Panc1 (cell line): Measurements from ENCODE around the gene EGFR. TPM values are rescaled to one million over a fixed set of nuclear protein-coding genes. Genes with fewer than 3 reads are reported as not detected.

Experiments used
- ATAC-seq: fragments of 200-7000 bp; cut with Tn5 transposase; 2 replicates; pipeline ENCODE4 v1.9.1; 2020; ENCODE audit warnings: mild to moderate bottlenecking, moderate library complexity
- BruUV-seq: library from RNA; stranded (reverse); fragments of 400-500 nt; replicated peaks from 2 replicates; lab custom pipeline; 2021; lab: Mats Ljungman, UMichigan
- CTCF ChIA-PET: fragments of 300-600 bp; sonication (Branson Sonifier 250); formaldehyde crosslinking; loops from one replicate; lab custom pipeline; 2022; ENCODE audit warnings: antibody characterized with exemption; lab: Charles Lee
- POLR2A ChIA-PET: fragments of 300-600 bp; sonication (Branson Sonifier 250); formaldehyde crosslinking; loops from one replicate; lab custom pipeline; 2022; ENCODE audit warnings: antibody characterized with exemption; lab: Charles Lee
- DNase-seq: peaks from one replicate; pipeline ENCODE4 v3.0.0-alpha.2; 2010; ENCODE audit warnings: low read depth, low spot score
- H3K27ac ChIP-seq: 2 replicates; pipeline ENCODE4 v1.5.1; 2011; ENCODE audit warnings: mild to moderate bottlenecking, low read length, inconsistent platforms
- H3K27me3 ChIP-seq: fragments of 200-500 bp; sonication (Bioruptor generic); 2 replicates; pipeline ENCODE4 v1.6.0; 2014; ENCODE audit warnings: low read length, inconsistent platforms; ENCODE audit not compliant: control insufficient read depth, insufficient read depth
- H3K36me3 ChIP-seq: fragments of 200-500 bp; sonication (Bioruptor generic); 2 replicates; pipeline ENCODE4 v1.5.1; 2014; ENCODE audit warnings: inconsistent platforms, mild to moderate bottlenecking, low read length, moderate library complexity; ENCODE audit not compliant: control insufficient read depth, insufficient read depth
- H3K4me1 ChIP-seq: 2 replicates; pipeline ENCODE4 v1.5.1; 2011; ENCODE audit warnings: inconsistent platforms, mild to moderate bottlenecking, low read length, moderate library complexity; ENCODE audit not compliant: control insufficient read depth, insufficient read depth
- H3K4me3 ChIP-seq, 2 experiments: 2 replicates each; pipeline ENCODE4 v1.5.1; 2011 to 2012; ENCODE audit warnings: low read depth in 2 of 2, low read length in 2 of 2, mild to moderate bottlenecking in 2 of 2, inconsistent platforms in 1 of 2, moderate library complexity in 1 of 2
- H3K9me3 ChIP-seq: fragments of 200-500 bp; sonication (Bioruptor generic); 2 replicates; pipeline ENCODE4 v1.5.1; 2014; ENCODE audit warnings: low read depth, mild to moderate bottlenecking, inconsistent platforms, low read length, moderate library complexity; ENCODE audit not compliant: control insufficient read depth, insufficient read depth
- POLR2AphosphoS5 ChIP-seq: IDR thresholded peaks from 2 replicates; pipeline ENCODE4 v1.6.1; 2012; ENCODE audit warnings: mild to moderate bottlenecking, low read depth, low read length, moderate library complexity
- SIN3A ChIP-seq: IDR thresholded peaks from 2 replicates; pipeline ENCODE4 v1.6.1; 2012; ENCODE audit warnings: low read depth, mild to moderate bottlenecking, low read length, moderate library complexity, borderline replicate concordance; ENCODE audit not compliant: insufficient read depth
- TCF7L2 ChIP-seq: IDR thresholded peaks from 2 replicates; pipeline ENCODE4 v1.6.1; 2011; ENCODE audit warnings: mild to moderate bottlenecking, low read depth, low read length, inconsistent platforms
- in situ Hi-C: cut with HindIII; loops from 2 replicates; pipeline ENCODE4 v1.10.0; 2016; ENCODE audit warnings: low sequenced_read_pairs, low pct_unique_long_range_greater_than_20kb
- intact Hi-C: fragments of 100-400 bp; cut with micrococcal nuclease; formaldehyde crosslinking; loops from one replicate; pipeline ENCODE4 v1.10.0; 2022; ENCODE audit not compliant: unreplicated experiment
- total RNA-seq: library from RNA; stranded (reverse); gene quantifications from one replicate; pipeline ENCODE4 v1.2.1, GENCODE V29; 2021; ENCODE audit not compliant: unreplicated experiment
- TF ChIP-seq, protein P1 (sequence below), 2 experiments: IDR thresholded peaks; 2 replicates each; pipeline ENCODE4 v1.6.1; 2011 to 2012; ENCODE audit warnings: low read depth in 2 of 2, control low read depth in 1 of 2, low read length in 1 of 2, mild to moderate bottlenecking in 1 of 2, moderate library complexity in 1 of 2; ENCODE audit not compliant: insufficient read depth in 1 of 2
- TF ChIP-seq, protein P2 (sequence below): fragments of 450-650 bp; IDR thresholded peaks from 2 replicates; pipeline ENCODE4 v1.5.1; 2017; ENCODE audit warnings: mild to moderate bottlenecking

The EGFR gene
- total RNA-seq, 1 experiment from 2014 or later: 156 TPM

DNA sequence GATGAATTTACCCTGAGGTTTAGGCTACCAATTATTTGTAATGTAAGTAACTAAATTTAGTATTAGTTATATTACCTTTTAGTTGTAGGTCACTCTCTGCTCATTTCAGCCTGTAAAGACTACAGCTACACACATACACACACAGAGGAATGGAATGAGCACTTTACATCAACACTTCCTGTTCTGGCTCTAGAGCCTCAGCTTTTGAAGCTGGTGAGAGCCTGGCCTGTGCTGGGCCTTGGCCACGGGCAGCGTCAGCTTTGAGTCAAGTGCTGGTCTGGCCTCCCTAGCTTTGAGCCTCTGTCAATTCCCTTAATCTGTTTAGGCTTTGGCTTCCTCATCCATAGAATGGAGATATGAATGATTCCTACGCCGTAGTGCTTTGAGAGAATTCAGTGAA is 141.7 kb downstream of the EGFR start:
- ChIA-PET POLR2A (no interaction called here), CTCF (no interaction called here)
- DNase-seq: no peak
- Histone ChIP-seq H3K27me3 (no peaks in the 10 kb centered on the region), H3K27ac (no peak overlapping the region), H3K4me3 (no peak overlapping the region), H3K9me3 (no peaks in the 10 kb centered on the region), H3K4me1 (no peaks in the 10 kb centered on the region), H3K36me3 (peaks cover 44% of the 10 kb centered on the region)
- intact Hi-C loops: no loop called here
- in situ Hi-C loops: no loop called here
- no peak for ATAC-seq
- TF ChIP-seq, protein P1, sequence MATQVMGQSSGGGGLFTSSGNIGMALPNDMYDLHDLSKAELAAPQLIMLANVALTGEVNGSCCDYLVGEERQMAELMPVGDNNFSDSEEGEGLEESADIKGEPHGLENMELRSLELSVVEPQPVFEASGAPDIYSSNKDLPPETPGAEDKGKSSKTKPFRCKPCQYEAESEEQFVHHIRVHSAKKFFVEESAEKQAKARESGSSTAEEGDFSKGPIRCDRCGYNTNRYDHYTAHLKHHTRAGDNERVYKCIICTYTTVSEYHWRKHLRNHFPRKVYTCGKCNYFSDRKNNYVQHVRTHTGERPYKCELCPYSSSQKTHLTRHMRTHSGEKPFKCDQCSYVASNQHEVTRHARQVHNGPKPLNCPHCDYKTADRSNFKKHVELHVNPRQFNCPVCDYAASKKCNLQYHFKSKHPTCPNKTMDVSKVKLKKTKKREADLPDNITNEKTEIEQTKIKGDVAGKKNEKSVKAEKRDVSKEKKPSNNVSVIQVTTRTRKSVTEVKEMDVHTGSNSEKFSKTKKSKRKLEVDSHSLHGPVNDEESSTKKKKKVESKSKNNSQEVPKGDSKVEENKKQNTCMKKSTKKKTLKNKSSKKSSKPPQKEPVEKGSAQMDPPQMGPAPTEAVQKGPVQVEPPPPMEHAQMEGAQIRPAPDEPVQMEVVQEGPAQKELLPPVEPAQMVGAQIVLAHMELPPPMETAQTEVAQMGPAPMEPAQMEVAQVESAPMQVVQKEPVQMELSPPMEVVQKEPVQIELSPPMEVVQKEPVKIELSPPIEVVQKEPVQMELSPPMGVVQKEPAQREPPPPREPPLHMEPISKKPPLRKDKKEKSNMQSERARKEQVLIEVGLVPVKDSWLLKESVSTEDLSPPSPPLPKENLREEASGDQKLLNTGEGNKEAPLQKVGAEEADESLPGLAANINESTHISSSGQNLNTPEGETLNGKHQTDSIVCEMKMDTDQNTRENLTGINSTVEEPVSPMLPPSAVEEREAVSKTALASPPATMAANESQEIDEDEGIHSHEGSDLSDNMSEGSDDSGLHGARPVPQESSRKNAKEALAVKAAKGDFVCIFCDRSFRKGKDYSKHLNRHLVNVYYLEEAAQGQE (IDR thresholded peaks at IDR 0.05; ENCODE audit: insufficient read depth in 1 of 2, low read depth in 2 of 2, low read length in 1 of 2): no peak
- no peak for TF ChIP-seq SIN3A
- TF ChIP-seq TCF7L2: no peak
- TF ChIP-seq, protein P2, sequence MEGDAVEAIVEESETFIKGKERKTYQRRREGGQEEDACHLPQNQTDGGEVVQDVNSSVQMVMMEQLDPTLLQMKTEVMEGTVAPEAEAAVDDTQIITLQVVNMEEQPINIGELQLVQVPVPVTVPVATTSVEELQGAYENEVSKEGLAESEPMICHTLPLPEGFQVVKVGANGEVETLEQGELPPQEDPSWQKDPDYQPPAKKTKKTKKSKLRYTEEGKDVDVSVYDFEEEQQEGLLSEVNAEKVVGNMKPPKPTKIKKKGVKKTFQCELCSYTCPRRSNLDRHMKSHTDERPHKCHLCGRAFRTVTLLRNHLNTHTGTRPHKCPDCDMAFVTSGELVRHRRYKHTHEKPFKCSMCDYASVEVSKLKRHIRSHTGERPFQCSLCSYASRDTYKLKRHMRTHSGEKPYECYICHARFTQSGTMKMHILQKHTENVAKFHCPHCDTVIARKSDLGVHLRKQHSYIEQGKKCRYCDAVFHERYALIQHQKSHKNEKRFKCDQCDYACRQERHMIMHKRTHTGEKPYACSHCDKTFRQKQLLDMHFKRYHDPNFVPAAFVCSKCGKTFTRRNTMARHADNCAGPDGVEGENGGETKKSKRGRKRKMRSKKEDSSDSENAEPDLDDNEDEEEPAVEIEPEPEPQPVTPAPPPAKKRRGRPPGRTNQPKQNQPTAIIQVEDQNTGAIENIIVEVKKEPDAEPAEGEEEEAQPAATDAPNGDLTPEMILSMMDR: no peak
- no peak for TF ChIP-seq POLR2AphosphoS5
- no TSS peak for BruUV-seq

DNA sequence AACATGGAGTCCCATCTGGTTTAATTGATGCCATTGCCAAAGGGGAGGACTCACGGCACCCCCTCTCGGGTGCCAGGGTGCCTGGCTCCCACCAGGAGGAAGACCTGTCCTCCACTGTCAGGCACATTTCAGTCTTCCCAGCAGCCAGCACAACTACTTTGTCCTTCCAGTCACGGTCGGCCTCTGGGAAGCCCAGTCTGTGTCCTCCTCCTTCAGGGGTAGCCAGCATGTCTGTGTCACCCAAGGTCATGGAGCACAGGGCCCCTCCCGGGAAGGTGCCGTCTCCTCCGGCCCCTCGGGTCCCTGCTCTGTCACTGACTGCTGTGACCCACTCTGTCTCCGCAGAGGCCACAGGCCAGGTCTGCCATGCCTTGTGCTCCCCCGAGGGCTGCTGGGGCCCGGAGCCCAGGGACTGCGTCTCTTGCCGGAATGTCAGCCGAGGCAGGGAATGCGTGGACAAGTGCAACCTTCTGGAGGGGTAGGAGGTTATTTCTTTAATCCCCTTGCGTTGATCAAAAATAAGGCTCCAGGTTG is 142.4 kb downstream of the EGFR start:
- TF ChIP-seq, protein P1 (IDR thresholded peaks at IDR 0.05; ENCODE audit: insufficient read depth in 1 of 2, low read depth in 2 of 2, low read length in 1 of 2): no peak
- TF ChIP-seq, protein P2: no peak
- TF ChIP-seq TCF7L2 (no peak), POLR2AphosphoS5 (no peak), SIN3A (no peak)
- intact Hi-C loops: no loop called here
- H3K27ac ChIP-seq: no peak overlapping the region
- DNase-seq (no peak), ATAC-seq (0 out of 2 replicates have a peak, but pooled peaks have one; percentile 20)
- ChIA-PET POLR2A (no interaction called here), CTCF (no interaction called here)
- no peaks in the 10 kb centered on the region for H3K4me1 ChIP-seq
- in situ Hi-C loops: no loop called here
- BruUV-seq: no TSS peak
- H3K4me3 ChIP-seq: no peak overlapping the region
- H3K9me3 ChIP-seq: no peaks in the 10 kb centered on the region
- peaks cover 45% of the 10 kb centered on the region for H3K36me3 ChIP-seq
- no peaks in the 10 kb centered on the region for H3K27me3 ChIP-seq
